GM18868 (cell line): ENCODE data around the gene SLC8A3.

ENCODE experiments used
- ATAC-seq: cut with Tn5 transposase; IDR thresholded peaks from one replicate; pipeline ENCODE4 v1.9.1; 2021; ENCODE audit warnings: mild to moderate bottlenecking, moderate library complexity; ENCODE audit not compliant: unreplicated experiment

Gene SLC8A3

DNA sequence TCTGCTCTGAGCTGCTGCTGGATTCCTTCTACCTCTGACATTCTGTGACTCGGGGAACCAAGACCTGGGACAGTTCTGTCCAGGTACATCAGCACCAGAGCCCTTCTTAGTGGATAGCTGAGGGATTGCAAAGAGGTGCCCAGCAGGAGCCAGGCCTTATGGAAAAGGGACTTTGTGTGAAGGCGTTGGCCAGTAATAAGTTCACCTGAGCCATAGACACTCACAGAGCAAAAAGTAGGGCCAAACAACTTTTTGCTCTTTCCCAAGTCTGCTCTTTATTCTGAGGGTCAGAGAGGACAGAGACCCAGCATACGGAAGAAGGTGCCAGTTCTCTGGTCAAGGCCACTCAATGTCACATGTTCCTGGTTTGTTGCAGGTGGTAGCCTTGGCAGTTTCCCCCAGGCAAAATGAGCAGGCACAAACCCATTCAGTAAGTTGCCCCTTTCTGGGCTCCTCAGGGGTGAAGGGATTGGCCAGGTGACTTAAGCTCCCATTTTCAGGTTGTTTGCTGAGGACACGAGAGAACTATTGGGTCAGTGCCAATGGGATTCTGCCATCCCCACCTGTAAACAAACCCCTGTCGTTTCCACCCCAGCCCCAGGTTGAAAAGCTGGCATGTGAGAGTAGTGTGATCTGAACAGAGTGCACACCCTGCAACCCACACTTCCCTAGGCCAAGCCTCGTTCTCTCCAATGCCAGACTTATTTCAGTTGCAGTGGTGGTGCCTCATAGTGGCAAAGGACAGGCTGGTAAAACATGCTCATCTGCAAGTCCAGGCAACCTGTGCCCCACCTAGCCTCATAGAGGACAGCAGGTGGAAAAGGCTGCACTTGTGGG lies 159.2 kb downstream of the SLC8A3 start:
- ATAC-seq, result no peak

DNA sequence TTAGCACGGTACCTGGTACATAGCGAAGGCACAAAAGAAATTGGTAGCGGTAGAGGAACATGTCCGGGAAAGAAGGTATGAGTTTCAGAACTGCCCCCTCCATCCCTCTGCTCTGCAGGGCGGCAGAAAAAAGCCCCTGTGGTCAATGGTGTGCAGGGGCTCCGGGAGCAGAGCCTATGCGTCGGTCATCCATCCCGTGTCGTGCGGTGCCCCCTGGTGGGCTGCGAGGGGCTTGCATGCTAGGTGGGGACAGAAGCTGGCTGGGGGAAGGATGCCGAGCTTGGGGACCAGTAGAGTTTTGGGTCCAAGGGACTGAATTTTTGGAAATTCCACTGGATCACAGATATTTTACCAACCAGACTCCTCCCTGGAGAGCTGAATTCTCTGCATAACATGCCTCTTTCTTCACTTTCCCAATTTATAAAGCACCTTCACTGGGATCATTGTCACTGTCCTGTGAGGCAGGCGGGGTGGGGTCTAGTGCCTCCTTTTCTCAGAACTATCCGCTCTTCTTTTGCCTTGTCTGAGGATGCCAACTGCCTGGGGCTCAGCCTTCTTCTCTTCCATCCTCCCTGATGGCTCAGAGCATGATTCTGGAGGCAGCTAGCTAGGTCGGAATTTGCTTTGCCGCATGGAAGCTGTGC lies 160.8 kb downstream of the SLC8A3 start:
- no peak for ATAC-seq

DNA sequence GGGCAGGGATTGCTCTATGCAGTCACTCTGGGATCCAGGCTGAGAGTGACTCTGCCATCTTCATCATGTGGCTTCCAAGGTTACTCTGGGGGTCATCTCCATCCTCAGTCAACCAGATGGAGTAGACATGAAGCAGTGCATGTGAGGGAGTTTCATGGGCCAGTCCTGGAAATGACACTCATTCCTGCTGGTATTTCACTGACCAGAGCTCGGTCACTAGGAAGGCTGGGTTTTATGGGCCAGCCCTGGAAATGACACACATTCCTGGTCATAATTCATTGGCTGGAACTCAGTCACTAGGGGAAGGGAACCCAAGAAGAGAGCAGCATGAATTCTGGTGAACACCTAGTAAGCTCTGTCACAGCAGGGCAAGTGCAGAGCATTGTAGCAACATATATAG lies 164.9 kb downstream of the SLC8A3 start:
- no peak for ATAC-seq

DNA sequence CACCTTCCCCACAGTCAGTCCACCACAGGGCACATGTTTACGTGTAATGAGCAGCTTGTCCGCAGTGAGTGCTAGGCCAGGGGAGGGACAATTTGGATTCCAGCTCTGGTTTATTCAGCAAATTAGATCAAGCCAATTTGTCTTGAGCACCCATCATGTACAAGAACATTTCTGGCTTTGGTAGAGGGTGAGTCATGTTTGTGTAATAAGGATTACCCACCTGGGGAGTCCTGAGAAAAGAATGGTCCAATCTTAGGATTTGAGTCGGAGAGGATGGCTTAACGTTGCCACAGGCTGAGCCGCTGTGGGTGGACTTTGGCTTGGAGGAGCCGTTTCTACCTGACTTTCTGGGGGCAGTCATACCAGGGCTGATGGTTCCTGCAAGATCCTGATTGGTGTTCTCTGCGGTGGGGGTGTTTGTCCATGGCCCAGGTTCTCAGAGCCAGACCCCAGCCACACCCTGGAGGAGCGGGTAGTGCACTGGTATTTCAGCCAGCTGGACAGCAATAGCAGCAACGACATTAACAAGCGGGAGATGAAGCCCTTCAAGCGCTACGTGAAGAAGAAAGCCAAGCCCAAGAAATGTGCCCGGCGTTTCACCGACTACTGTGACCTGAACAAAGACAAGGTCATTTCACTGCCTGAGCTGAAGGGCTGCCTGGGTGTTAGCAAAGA lies 165.8 kb downstream of the SLC8A3 start:
- no peak for ATAC-seq

DNA sequence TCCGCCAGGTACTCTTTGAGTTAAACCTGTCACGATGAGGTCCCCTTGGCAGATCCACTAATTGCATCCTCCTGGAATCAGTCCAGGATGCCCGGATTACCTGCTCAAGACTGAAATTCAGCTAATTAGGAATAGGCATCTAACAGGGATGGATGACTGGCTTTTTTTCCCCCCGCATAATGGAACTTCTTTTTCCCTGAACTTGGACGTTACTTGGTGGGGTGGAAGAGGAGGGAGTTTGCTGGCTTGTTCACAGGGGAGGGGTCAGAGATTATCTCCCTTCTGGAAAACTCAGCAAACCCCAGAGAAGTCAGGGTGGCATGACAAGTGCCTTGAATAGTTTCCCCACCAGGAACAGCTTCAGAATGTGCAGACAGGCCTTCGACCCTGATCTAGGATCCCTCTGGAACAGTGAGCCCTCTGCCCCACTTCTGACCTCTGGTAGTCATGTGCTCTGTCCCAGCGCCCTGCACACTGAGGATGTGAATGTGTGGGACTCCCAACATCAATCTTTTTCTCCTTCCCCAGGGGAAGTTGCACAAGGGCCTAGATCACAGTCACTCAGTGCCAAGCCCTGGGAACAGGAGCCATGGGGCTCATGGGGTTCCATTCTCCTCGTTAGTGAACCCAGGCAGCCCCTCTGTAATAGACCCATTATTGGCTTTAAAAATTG lies 167.1 kb downstream of the SLC8A3 start:
- no peak for ATAC-seq

DNA sequence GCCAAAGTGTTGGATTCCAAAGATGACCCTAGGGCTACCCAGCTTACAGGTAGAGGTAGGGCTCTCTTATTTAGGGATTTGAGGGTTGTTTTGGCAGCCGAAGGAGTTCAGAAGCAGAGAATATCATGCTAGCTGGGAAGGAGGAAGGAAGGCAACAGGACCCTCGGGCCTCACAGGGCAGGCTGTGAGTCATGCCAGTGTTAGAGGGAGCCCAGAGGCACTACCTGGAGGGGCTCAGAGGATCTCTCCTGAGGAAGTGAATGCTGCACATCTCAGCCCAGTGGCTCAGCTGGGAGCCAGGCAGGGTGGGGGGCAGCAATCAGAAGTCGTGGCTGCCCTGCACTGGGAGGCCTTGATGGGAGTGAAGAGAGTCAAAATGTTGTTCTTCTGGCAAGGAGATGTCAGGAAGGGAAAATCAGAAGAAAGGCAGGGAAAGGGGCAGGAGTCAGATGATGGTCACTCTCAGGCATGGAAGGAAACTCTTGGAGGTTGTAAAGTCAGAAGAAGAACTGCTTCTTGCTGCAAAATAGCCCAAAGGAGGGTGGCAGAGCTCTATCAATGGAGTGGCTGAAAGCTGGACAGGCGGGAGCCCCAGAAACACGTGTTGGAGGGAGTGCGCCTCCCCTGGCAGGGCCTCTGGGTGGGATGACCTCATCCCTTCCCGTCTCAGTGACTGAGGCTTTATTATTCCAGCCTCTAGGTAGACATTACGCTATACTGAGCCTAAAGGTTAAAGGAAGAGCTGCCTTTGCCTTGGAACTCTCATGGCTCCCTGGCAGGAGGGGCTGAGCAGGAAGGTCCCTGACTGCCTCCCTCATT lies 168.2 kb downstream of the SLC8A3 start:
- no peak for ATAC-seq

DNA sequence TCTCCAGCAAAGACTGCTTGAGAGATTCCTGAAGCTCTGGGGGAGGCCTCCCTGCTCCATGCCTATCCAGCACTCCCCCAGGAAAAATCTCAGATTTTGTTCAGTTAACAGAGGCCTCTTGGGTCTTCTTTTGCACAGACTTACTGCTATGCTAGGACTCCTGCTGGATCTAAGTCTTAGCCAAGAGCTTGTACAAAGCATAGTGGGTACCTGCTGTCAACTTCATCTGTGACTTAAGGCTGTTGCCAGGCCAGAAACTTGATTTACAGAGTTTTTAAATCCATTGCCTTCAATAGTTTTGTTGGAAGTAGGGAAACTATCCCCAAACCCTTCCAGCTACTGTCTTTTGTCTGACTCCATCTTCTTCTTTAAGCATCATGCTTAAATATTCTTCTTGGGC lies 169.1 kb downstream of the SLC8A3 start:
- no peak for ATAC-seq

DNA sequence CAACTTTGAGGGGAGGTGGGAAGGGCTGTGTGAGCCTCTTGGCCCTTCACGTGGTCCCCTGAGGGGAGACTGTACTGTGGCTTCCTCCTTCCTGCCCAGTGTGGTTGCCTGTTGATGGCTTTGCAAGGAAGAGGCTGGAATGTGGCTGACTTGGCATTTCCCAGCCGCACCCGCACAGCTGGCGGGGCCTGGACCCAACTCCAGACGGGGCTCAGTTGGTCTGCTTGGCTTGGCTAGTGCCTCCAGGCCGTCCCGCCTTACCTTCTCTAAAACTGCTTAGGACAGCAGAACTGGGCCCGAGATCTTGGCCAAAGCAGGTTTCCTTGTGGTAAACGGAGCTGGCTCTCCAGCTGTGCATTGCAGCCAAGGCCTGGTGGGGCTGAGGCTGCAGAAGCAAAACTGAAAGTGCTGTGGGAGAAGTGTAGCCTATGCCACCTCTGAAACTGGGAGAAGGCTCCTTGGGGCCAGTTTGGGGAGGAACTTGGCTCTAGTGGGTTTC lies 170.0 kb downstream of the SLC8A3 start:
- ATAC-seq, result no peak

DNA sequence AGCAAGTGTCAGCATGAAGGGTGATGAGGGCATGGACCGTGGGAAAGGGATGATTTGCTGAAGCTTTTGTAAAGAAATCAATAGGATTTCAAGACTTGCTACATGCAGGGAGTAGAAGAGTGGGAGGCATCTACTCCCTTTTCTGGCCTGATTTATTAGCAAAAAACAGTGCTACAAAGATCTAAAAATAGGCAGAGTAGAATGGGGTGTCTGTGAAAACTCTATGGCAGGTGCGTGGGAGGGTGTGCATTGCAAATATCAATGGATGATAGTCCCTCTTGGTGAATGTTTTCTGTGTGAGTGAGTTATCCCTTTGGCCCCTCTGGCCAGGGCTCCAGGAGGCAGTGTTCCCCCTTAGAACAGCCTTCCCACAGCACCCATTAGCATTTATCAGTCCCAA lies 170.5 kb downstream of the SLC8A3 start:
- no peak for ATAC-seq

DNA sequence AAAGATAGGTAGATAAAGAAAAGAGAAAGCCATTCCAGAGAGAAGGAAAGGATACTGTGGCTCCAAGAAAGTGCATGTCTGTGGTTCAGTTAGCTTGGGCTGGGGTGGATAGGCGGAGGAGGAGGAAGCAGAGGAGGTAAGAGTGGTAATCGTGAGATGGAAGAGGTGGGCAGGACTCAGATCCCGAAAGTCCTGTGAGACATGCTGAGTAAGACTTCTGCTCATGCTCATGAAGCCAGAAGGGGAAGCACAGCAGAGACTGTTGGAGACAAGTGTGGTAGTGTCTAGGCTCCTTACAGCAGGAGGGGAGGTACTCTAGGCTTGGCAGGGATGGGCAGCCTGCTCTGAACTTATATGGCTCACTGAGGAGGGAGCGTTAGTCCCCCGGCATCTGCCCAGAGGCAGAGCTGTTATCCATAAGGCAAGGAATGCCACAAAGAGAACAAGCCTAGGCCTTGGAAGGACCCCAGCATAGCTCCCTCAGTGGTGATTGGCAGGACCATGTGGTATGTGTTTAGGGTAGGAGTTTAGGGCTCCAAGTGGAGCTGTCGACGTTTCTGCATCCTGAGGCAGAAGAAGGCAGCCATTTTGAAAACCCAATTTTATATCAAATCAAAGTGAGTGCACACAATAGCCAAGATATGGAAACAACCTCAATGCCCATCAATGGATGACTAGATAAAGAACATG lies 174.2 kb downstream of the SLC8A3 start:
- no peak for ATAC-seq

DNA sequence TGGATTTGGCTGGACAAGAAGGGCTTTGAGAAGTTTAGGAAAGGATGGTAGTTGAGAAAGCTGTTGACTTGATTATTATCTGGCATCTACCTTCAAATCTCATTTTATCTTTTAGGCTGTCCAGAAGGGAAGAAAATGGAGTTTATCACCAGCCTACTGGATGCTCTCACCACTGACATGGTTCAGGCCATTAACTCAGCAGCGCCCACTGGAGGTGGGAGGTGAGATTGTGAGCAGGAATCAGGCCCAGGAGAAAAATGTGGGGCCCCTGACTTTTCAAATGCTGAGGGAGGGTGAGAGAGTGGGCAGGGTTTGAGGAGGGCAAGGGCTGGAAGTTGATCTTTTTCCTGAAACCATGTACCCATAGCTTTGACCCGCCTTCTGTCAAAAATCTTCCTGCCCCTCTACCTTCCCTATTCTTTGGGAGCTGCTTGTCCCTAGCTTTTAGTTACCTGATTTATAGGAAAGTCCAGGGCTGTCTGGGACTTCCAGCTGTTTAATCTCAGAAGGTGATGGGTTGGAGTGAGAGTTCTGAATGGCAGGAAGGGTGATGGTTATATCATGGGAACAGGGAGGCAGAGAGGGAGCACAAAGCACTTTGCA lies 175.4 kb downstream of the SLC8A3 start:
- ATAC-seq, result no peak

DNA sequence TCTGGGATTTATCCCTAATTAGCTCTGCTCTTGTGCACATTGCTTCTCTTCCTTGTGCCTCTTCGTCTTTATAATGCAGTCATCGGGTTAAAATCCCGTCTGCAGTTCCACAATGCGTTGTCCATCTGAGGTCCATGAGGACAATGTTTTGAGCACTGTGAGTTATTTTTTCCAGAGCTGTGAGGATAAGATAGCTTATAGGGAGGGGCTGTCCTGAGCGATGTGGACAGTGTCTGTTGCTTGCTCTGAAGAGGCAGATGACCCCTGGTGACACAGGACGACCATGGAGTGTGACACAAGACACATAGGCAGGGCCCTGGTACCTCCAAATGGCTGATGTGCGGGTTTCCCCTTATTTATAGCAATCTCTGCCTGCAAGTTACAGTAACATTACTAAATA lies 177.0 kb downstream of the SLC8A3 start:
- no peak for ATAC-seq

DNA sequence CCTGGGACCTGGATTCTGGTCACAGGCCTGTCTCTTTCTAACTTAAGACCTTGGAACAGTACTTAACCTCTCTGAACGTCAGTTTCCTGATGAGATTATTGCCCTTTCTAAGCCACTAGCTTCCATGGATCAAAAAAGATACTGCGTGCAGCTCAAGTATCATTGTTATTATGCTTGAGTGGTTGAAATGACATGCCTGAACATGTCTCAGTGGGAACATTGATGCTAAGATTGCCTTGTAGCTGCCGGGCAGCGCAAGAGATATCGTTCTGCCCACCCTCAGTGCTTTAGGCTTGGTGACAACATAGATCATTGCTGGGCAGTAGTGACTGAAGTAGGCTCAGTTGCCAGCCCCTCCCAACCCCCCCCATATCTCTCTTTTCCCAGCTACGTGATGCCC lies 177.7 kb downstream of the SLC8A3 start:
- no peak for ATAC-seq

DNA sequence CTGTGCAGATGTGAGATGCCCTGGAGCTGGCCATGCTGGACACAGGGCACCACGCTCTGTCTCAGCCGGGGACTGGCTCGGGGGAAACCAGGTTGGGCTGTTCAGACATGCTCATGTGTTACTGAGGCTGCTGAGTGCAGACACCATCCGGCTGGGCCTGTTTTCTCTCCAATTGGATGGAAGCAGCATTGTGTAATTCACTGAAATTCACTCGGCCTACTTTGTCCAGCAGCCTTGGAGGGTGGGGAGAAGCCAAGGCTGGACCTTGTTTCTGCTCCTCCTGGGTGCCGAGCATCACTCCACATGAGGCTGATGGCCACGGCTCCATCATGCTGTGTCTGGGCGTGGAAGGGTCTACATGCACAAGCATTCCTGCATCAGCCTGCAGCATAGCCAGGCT lies 178.8 kb downstream of the SLC8A3 start:
- no peak for ATAC-seq

DNA sequence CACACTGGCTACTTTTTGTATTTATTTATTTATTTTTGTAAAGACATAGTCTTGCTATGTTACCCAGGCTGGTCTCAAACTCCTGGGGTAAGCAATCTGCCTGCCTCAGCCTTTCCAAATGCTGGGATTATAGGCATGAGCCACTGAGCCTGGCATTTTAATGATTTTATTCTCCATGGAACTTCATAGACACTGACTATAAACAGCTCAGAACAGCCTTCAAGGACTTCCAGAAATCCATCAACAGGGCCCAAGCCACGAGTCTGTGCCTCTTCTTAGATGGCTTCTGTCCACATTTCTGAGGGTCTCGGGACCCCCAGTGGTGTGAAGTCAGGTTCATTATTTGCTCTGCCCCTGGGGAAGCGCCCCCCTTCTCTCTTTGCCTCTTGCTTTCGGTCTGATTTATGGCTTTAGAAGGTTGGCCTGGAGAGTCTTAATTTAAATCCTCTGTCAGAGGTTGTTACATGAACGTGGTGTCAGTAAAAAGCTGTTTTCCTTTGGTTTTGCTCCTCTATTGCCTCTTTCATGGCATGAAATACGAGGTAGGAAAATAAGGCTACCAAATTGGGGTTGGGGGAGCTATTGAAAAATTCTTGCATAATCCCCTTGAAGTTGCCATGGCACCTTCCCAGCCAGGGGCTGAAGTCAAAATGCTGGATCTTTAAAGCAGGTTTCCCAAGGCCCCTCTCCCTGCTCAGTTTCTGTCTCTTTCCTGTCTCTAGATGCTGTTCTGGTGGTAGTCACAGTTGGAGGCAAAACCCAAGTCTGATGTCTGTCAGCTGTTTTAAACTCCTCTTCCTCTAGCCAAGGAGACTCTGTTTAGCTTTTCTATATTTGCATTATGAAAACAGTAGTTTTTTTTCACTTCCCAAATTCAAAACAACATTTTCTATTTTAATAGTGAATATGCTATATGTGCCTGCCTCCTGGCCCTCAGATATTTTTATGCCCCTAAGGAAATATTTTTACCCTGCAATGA lies 180.2 kb downstream of the SLC8A3 start:
- no peak for ATAC-seq

DNA sequence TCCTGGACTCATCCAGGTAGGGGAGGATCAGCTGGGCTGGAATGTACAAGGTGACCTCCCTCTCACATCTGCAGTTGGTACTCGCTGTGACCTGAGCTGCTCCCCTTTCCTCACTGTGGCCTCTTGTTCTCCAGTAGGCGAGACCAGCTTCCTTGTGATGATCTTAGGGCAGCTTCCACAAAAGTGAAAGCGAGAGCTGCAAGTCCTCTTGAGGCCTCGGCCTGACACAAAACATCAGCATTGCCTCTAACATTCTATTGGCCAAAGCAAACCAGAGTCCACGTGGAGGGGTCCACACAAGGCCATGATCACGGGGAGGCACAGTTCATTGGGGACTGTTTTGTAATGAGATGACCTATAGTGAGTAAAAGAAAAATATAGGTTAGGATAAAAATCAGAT lies 182.1 kb downstream of the SLC8A3 start:
- ATAC-seq, result no peak

DNA sequence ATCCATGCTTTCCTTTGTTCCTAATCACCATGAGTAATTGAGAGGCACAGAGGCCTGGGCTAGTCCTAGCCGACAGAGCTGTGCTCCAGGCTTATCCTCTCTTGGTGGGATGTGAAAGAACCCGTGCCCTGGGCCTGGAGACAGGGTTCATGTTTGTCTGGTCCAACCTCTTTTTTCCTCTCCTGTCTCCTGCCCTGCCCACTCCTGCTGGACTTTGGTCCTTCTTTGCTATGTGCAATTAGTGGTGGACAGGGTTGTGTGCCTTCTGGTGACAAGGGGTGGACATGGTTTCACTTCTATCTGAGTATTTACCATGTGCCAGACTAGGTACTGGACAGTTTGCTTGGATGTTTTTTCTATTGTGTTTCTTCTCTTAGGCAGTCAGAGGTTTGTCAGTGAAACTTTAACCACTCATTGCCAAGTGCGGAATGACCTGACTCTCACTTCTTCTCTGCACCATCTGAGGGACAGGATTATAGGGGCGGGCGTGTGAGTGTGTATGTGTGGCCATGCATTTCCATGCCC lies 183.4 kb downstream of the SLC8A3 start:
- no peak for ATAC-seq

DNA sequence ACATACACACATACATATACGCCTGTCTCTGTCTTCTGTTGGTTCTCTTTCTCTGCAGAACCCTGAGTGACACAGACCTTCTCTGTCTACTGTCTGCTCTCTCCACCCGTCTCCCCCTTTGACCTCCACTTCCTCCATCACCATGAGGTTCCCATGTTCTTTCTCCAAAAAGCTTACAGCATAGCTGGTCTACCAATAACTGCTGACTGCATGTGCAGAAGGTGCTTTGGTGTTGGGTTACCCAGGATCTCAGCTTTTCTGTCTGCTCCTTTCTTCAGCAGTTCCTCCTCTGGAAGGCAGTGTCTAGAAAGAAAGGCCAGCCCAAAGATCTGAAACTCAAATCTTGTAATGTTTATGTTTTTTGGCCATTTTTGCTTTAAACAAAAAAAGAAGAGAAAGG lies 184.0 kb downstream of the SLC8A3 start:
- ATAC-seq, result no peak
